GM18505 (cell line): ENCODE data around the gene KRTAP10-6.
"Not testable (repeated sequence)": the region's sequence is repeated elsewhere in the genome, so short reads cannot be mapped to it uniquely, and the experiment has no call there.

Source experiments
- ATAC-seq: cut with Tn5 transposase; IDR thresholded peaks from one replicate; pipeline ENCODE4 v1.9.1; 2021; ENCODE audit not compliant: unreplicated experiment
- POLR2A ChIP-seq: IDR thresholded peaks from 4 replicates; pipeline ENCODE4 v1.6.1; 2011; ENCODE audit warnings: borderline replicate concordance; ENCODE audit not compliant: insufficient read depth, insufficient read length; ENCODE audit errors: extremely low read depth

The KRTAP10-6 gene

GRCh38 chr21:44557491-44558328 lies 34.6 kb downstream of the KRTAP10-6 start:
- ATAC-seq, result no peak
- no peak for TF ChIP-seq POLR2A

GRCh38 chr21:44556879-44557278 lies 35.4 kb downstream of the KRTAP10-6 start:
- TF ChIP-seq POLR2A, result no peak
- ATAC-seq, result no peak

DNA sequence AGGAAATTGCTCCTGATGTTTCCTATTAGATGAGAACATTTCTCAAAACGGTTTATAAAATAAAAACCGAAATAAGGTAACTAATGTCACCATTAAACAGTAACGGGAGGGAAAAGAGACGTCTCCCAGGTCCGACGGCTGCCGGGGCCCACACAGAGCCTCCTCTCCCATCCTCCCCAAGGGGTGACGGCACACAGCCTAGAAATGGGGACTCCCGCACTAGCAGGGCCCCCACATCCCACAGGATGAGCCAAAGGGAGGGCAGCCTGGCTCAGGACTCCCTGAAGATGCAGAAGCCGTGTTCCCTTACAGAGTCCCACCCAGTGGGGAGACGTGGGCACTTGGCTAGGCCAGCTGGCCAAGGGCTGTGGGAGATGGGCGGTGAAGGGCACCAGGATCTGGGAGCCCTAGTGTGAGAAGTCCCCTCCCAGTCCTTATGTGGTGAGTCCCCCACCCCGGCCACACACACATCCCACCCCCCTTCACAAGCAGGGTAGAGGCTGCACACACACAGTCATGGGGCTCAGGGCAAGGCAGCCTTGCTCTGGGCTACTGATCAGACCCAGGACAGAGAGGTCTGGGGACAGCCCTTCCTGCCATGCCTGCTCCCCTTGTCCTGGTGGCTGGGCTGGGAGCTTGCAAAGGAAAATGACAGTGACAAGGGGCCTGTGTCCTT lies 37.0 kb downstream of the KRTAP10-6 start:
- no peak for TF ChIP-seq POLR2A
- ATAC-seq, result no peak

DNA sequence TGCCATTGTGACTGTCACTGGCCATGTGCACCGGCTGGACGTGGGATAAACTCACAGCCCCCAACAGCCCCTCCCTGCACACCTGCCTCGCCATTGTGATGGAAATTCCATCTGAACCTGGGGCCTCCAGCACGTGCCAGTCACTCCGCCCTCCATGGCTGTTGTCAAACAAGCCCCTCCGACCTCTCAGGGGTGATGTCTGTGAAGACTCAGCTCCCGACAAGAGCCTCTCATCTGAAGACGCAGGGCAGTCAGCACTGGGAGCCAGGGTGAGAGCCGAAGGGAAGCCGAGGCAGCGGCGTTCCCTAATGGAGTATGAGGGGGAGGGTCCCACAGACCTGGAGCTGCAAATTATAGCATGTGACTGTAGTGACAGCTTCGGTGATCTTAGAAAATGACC lies 39.6 kb downstream of the KRTAP10-6 start:
- no peak for TF ChIP-seq POLR2A
- no peak for ATAC-seq

- TF ChIP-seq POLR2A, result no peak
- no peak for ATAC-seq
These were observed 40.2 kb downstream of the KRTAP10-6 start for GRCh38 chr21:44552136-44552535.

GRCh38 chr21:44551340-44551961 lies 40.9 kb downstream of the KRTAP10-6 start, which contains the start of gene KRTAP10-2:
Gene KRTAP10-2 (minus strand): TSS chr21:44551505. CDS start chr21:44551458, 47 bp downstream.
- no peak for TF ChIP-seq POLR2A
- no peak for ATAC-seq

DNA sequence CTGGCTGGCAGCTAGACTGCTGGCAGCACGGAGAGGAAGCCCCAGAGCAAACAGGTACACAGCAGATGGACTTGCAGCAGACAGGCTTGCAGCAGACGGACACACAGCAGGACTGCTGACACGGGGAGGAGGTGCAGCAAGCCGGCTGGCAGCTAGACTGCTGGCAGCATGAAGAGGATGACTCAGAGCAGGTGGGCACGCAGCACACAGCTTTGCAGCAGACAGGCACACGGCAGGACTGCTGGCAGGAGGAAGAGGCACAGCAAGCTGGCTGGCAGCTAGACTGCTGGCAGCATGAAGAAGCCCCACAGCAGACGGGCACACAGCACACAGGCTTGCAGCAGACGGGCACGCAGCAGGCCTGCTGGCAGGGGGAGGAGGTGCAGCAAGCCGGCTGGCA lies 41.5 kb downstream of the KRTAP10-6 start:
- no peak for ATAC-seq
- TF ChIP-seq POLR2A, result no peak

DNA sequence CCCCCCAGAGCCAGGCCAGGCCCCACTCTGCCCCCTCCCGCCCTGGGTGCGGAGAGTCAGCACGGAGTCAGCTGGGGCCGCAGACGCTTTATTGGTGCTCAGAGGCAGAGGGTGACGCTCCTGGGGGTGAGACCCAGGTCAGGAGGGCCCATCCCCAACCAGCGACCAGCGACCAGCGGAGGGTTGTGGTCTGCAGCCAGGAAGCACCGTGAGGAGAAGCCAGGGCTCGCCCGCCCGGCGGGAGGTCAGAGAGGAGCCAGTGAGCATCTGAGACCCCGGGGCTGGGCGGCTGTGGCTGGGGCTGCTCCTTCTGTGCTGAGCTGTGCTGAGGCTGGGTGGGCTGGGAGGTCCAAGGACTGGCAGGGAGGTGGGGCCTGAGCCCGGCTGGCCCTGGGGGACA lies 42.0 kb downstream of the KRTAP10-6 start:
- not testable (repeated sequence) for ATAC-seq

DNA sequence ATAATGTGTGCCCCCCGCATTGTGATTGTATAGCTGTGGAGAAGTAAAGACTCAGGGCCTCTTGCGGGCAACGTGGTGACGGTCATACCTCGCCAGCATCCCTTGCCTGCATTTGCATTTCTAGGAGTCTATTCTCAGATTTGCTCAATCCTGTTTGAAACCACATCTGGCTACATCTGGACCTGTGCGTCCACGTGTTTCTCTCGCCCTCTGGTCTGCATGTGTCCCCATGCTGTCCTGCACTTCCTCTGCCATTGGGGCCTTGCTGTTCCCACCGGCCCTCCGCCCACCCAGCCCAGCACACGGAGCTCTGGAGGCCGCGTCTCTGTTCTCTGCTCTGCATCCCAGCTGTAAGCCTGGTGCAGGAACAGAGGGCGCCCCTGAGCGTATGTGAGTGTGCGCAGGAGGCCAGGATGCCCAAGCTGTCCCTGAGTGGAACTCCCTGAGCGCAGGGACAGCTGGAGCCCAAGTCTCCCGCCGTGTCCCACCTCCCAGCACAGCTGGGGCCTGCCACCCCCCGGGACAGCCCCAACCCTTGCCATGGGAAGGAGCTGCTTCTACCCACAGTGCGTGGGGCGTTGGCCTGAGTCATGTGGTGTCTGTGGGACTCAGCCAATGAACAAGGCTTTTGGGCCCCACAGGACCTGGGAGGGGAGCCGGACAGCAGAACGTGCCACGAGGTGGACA lies 42.6 kb downstream of the KRTAP10-6 start:
- ATAC-seq, result no peak
- TF ChIP-seq POLR2A, result no peak

GRCh38 chr21:44548922-44549321 lies 43.4 kb downstream of the KRTAP10-6 start:
- no peak for TF ChIP-seq POLR2A
- no peak for ATAC-seq

- no peak for TF ChIP-seq POLR2A
- no peak for ATAC-seq
These were observed 43.9 kb downstream of the KRTAP10-6 start for GRCh38 chr21:44548381-44548780.

DNA sequence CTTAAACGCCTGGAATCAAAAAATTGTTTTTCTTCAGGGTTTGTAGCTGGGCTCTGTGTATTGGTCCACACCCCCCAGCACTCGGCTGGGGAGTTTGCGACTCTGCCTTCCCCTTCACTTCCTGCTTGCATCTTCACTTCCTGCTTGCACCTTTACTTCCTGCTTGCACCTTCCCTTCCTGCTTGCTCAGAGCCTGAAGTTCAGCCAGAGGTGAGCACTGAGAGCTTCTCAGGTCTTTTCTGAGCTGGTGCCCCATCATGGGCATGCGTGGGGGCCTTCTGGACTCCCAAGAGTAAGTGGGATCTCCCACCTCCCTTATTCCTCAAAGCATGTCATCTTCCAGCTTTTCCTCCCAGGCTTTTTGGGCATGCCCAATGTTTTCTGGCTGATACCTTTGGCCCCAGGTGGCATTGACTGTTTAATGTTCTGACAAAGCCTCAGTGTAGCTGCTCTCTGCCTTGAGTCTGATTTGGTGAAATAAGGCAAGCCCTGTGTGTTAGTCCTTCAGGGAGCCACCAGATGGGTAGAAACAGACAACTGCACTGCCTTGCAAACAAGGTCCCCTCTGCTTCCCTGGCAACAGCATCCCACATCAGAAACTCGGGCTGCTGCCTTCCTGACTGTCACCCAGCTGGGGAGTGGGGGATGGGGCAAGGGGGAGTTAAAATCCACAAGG lies 44.5 kb downstream of the KRTAP10-6 start:
- no peak for ATAC-seq

DNA sequence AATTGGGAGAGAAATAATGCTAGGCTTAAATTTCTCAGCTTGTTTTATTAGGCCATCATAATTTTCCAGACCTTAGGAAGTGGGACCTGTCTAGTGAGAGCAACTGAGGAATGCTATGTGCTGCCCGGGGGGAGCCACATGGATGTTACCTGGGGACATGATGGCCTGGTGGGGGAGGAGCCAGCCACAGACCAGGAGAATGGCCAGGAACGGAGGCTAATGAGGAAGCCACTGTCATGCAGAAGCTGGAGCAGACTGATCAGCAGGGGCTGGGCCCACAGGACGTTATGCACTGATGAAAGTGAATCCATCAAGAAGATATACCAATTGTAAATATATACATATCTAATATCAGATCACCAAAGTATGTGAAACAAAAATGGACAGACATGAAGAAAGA lies 47.7 kb downstream of the KRTAP10-6 start:
- ATAC-seq, result no peak
- no peak for TF ChIP-seq POLR2A

More for the DNA sequence above, 44.5 kb downstream of the KRTAP10-6 start:
- TF ChIP-seq POLR2A, result no peak
